Stimulated activated CD4-positive, alpha-beta T cell treated with anti-CD3 and anti-CD28 coated beads, Interleukin-2, amount 100 ng/mL, for 24 hours (primary cell): ENCODE data around the gene ZDHHC12.
A peak's percentile ranks its signal among the peaks of the same experiment; 100 is the strongest.

Experiments used
- DNase-seq, 2 donors: peaks; one replicate each; pipeline ENCODE4 v3.0.0-alpha.2; 2020

Gene ZDHHC12

GRCh38 chr9:128723866-128724743, at the start of gene ZDHHC12:
Gene ZDHHC12, minus strand, starts transcription at chr9:128724127. Its CDS starts 34 bp downstream, at chr9:128724093.
- peak; percentile 99 to 100 for DNase-seq

- no peak for DNase-seq
Observed at GRCh38 chr9:128773049-128773448, 49.1 kb upstream of the ZDHHC12 start.

- DNase-seq = peak; percentile 94 to 97
Observed at GRCh38 chr9:128771745-128772519, 48.0 kb upstream of the ZDHHC12 start, which contains the start of gene ZER1. Gene ZER1, minus strand, starts transcription at chr9:128771927. Its CDS starts 16,362 bp downstream, at chr9:128755565.

DNA sequence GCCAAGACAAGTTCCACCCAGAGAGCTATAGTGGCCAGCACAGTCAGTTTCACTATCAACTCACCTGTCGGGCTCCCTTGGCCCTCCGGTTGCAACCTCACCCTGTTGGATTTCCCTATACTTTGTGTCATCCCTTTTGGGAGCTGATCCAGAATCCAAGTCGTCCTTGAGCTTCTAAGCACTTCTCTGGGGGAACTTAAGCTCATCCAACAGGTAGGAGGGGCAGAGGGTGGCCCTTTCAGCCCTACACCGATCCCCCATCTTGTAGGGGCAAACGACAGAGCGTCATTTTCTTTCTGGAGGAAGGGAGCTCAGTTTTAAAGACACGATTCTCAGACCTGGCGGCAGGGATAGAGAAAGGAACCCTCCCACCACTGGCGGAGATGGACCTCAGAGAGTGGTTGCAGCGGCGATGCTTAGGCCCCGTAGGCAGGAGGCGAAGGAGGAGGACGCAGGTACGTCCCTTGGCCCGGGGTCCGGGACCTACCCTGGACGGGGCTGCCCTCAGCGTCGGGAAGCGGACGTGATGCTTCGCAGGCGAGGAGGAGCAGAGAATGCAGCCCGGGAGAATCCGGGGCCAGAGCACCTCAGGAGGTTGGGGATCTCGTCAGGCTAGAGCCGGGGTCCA, 47.3 kb upstream of the ZDHHC12 start:
- no peak for DNase-seq

GRCh38 chr9:128770286-128771030, 46.5 kb upstream of the ZDHHC12 start:
- DNase-seq = no peak

DNA sequence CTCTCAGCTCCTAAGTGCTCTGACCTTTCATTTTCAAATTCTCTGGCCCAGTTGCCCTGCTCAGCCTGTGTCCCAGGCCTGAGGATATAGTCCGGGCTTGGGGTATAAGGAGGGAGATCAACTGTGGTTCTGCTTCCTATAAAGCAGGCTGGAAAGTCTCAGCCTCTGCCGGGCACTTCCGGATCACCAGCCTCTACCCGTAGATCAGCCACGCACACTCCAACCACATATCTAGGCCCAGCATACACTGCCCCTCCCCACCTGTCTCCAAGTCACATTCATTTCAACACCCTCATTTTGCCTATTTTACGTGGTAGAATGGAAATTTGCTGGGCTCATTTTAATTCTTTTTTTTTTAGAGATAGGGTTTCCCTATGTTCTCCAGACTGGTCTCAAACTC, 44.7 kb upstream of the ZDHHC12 start:
- DNase-seq = no peak

GRCh38 chr9:128765499-128765898, 41.6 kb upstream of the ZDHHC12 start:
- DNase-seq = no peak

- DNase-seq = no peak
Observed at GRCh38 chr9:128764361-128764760, 40.4 kb upstream of the ZDHHC12 start.

DNA sequence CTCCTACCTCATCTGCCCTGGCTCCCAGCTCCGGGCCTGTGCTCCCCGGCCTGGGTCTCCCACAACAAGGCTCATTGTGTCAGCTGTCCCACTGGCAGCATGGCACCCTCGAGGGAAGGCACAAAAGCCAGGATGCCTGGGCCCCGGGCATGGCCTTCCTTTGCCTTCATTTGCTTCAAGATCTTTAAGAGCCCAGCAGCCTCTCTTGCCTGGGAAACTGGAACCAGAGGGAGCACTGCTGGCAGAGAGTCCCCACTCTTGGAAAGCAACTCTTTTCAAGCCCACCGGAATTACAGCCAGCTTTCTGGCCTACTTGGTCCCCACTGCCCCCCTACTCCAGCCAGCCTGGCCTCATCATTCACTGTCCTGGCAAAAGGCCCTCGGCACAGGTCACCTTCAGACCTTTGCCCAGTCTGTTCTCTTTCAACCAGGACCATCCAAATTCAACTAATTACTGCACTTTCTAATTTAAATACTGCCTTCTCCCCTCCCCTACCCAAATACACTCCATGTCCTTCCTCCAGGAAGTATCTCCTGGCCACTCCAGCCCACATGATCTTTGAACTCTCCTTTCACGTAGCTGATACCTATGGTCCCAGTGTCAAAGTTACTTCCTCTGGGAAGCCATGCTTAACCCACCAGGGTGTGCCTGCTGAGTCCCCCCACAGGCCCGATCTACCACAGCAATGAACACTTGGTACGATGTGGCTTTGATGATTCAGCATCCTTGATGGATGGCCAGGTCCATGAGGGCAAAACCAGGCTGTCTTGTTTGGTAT, 38.9 kb upstream of the ZDHHC12 start:
- DNase-seq = no peak

DNA sequence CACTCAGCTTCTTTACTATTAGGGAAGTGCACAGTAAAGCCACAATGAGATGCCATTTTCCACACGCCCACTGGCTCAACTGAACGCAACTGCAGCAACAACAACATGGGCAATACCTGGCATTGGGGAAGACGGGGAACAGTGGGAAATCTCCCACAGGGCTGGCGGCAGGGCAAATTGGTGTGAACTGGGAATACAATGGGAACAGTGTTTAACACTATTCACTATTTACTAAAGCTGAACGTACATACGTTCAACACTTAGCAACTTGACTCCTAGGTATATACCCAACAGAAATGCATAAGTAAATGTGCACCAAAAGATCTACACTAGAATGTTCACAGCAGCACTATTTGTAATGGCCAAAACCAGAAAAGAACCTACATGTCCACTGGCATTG, 33.7 kb upstream of the ZDHHC12 start:
- DNase-seq = no peak

GRCh38 chr9:128753627-128754026, 29.7 kb upstream of the ZDHHC12 start:
- no peak for DNase-seq

DNA sequence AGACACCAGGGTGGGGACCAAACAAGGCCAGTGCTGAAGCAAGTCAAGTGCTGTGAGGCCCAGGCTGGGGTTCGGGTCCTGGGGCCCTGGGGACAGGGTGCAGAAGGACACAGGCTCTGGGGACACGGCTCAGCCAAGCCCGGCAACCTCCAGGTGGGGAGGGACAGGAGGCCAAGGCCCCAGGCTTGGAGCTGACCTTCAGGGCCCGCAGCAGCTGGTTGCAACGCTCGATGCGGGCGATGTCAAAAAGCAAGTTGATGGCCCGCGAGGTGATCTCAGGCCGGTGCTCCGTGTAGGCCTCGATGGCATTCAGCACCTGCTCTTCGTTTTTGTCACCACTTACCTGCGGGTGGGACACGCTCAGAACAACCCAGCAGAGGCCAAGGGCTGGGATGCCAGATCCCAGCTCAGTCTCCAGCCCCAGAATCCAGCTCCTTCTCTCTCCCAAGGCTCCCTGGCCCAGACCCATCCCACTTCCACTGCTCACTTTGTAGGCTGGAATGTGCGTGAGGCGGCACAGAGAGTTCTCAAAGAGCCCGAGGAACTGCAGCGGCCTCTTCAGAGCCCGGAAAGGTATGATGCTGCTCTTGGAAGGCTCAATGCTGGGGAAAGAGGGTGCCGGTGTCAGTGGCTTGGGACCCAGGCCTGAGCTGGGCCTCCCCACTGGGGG, 27.1 kb upstream of the ZDHHC12 start:
- no peak for DNase-seq

DNA sequence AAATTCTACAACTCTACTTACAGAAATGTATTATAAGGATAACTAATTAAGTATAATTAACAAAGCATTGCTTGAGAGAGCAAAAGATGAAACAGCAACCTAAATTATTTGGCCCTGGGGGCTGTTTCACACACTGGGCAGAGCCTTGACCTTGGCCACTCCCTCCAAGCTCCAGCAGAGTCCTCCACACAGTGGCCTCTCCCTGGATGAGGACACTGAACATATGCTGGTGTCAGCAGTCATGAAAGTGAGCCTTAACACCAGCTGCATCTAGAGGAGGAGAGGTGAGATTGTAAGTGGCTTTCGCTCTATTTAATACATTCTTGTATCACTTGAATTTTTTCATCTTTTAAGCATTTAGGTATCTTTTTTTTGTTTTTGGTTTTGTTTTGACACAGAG, 23.3 kb upstream of the ZDHHC12 start:
- no peak for DNase-seq

GRCh38 chr9:128743421-128743820, 19.5 kb upstream of the ZDHHC12 start:
- no peak for DNase-seq

DNA sequence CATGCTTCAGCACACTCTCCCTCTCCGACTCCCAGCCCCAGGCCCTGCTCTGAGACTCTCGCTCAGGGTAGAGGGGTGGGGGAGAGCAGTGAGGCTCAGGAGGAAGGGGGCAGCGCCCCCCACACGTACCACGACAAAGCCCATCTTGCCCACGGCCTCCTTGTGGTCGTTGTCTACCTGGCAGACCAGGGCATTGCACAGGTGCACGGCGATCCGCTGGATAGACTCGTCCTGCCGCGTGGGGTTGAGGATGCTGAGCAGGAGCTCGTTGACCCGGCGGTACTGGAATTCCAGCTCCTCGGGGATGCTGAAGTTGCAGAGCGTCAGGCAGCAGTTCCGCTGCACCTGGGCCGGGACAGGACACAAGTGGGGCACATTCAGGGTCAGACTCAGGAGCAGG, 18.5 kb upstream of the ZDHHC12 start:
- no peak for DNase-seq

- DNase-seq = no peak
Observed at GRCh38 chr9:128735373-128735772, 11.4 kb upstream of the ZDHHC12 start.

DNA sequence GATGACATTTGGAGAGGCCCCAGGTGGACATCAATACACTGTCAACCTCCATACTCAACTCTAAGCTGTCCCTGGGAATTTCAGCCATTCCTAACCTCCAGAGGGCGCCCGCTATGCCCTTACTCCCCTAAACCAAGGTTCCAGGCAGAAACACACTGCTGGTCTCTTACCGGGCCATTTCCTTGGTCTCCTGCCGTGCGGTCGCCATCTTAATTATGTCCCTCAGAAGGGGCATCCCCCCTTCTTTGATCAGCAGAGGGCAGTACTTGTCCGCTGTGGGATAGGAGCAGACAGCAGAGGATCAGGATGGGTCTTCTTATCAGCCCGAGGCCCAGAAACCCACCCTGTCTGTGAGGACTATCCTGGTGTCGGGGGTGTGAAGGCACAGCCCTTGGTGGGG, 9.3 kb upstream of the ZDHHC12 start:
- DNase-seq = peak in 1 of 2 donors; percentile 32

DNA sequence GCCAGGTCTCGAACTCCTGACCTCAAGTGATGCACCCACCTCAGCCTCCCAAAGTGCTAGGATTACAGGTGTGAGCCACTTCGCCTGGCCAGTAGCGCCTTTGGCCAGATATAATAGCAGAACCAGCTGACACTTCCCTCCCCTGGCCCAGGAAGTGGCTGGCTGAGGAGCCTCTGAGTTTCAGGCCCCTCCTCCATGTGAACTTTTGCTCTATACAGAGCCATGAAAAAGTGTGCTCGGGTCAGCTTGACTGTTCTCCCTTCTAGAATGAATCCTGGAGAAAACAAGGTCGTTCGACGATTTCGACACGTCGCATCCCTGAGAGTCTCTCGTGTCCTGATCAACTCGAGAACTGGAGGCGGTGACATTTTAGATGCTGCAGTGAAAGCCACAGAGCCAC, 8.6 kb upstream of the ZDHHC12 start:
- DNase-seq = no peak

- no peak for DNase-seq
Observed at GRCh38 chr9:128731691-128732090, 7.8 kb upstream of the ZDHHC12 start.

- DNase-seq = no peak
Observed at GRCh38 chr9:128731093-128731492, 7.2 kb upstream of the ZDHHC12 start.
